Glutamatergic neuron (in vitro differentiated cells): ENCODE data around the gene CNNM3. TPM values are rescaled to one million over a fixed set of nuclear protein-coding genes. Genes with fewer than 3 reads are reported as not detected.

Experiments
- DNase-seq: peaks from one replicate; pipeline ENCODE4 v3.0.0; 2022
- H3K27ac Mint-ChIP-seq: one replicate; pipeline ENCODE4 v1.8.0; 2020; ENCODE audit warnings: mild to moderate bottlenecking, mixed read lengths, inconsistent platforms; ENCODE audit not compliant: unreplicated experiment
- H3K27me3 Mint-ChIP-seq: one replicate; pipeline ENCODE4 v1.8.0; 2020; ENCODE audit warnings: mild to moderate bottlenecking, moderate library complexity, mixed read lengths, inconsistent platforms; ENCODE audit not compliant: unreplicated experiment
- H3K36me3 Mint-ChIP-seq: one replicate; pipeline ENCODE4 v1.8.0; 2020; ENCODE audit warnings: mild to moderate bottlenecking, mixed read lengths, inconsistent platforms; ENCODE audit not compliant: unreplicated experiment
- H3K4me1 Mint-ChIP-seq: one replicate; pipeline ENCODE4 v1.8.0; 2020; ENCODE audit warnings: mild to moderate bottlenecking, low read depth, mixed read lengths, inconsistent platforms; ENCODE audit not compliant: unreplicated experiment
- H3K4me3 Mint-ChIP-seq: one replicate; pipeline ENCODE4 v1.8.0; 2020; ENCODE audit warnings: mild to moderate bottlenecking, mixed read lengths, inconsistent platforms; ENCODE audit not compliant: unreplicated experiment
- H3K9me3 Mint-ChIP-seq: one replicate; pipeline ENCODE4 v1.8.0; 2020; ENCODE audit warnings: mild to moderate bottlenecking, moderate library complexity, mixed read lengths, inconsistent platforms; ENCODE audit not compliant: unreplicated experiment
- CTCF ChIP-seq: fragments of 200-600 bp; sonication (generic); IDR thresholded peaks from one replicate; pipeline ENCODE4 v1.5.0; 2021; ENCODE audit not compliant: partially characterized antibody, unreplicated experiment
- total RNA-seq: library from RNA; stranded (reverse); fragmentation: NEBNext Ultra II Directional; extraction: Animal tissue kit (Norgen Biotek cat#: 25700); gene quantifications from one replicate; pipeline ENCODE4 v1.2.1, GENCODE V29; 2021; ENCODE audit not compliant: unreplicated experiment

CNNM3 gene
- total RNA-seq, 1 donor from 2014 or later = 22.3 TPM

GRCh38 chr2:96775160-96775559, 40.9 kb upstream of the CNNM3 start:
- Mint-ChIP-seq H3K4me3 (no peak overlapping the region), H3K27ac (no peak overlapping the region)

GRCh38 chr2:96783388-96783787, 32.7 kb upstream of the CNNM3 start:
- no peak overlapping the region for H3K4me3 Mint-ChIP-seq
- no peak overlapping the region for H3K27ac Mint-ChIP-seq
- H3K36me3 Mint-ChIP-seq = no peaks in the 10 kb centered on the region
- DNase-seq = no peak
- H3K9me3 Mint-ChIP-seq = no peaks in the 10 kb centered on the region
- TF ChIP-seq CTCF = no peak
- peaks cover 4% of the 10 kb centered on the region for H3K27me3 Mint-ChIP-seq
- no peaks in the 10 kb centered on the region for H3K4me1 Mint-ChIP-seq

More at GRCh38 chr2:96775160-96775559, 40.9 kb upstream of the CNNM3 start:
- Mint-ChIP-seq H3K4me1 (peaks cover 15% of the 10 kb centered on the region), H3K36me3 (no peaks in the 10 kb centered on the region), H3K9me3 (no peaks in the 10 kb centered on the region), H3K27me3 (peaks cover 6% of the 10 kb centered on the region)
- no peak for TF ChIP-seq CTCF
- DNase-seq = no peak

GRCh38 chr2:96787411-96787810, 28.7 kb upstream of the CNNM3 start:
- no peaks in the 10 kb centered on the region for H3K9me3 Mint-ChIP-seq
- H3K36me3 Mint-ChIP-seq = no peaks in the 10 kb centered on the region
- no peak overlapping the region for H3K27ac Mint-ChIP-seq
- TF ChIP-seq CTCF = no peak
- H3K4me3 Mint-ChIP-seq = no peak overlapping the region
- no peaks in the 10 kb centered on the region for H3K4me1 Mint-ChIP-seq
- DNase-seq = no peak
- peaks cover 2% of the 10 kb centered on the region for H3K27me3 Mint-ChIP-seq

GRCh38 chr2:96788442-96789244, 27.4 kb upstream of the CNNM3 start:
- DNase-seq = peak; percentile 62
- Mint-ChIP-seq H3K27ac (no peak overlapping the region), H3K4me1 (peaks cover 3% of the 10 kb centered on the region), H3K36me3 (no peaks in the 10 kb centered on the region), H3K9me3 (no peaks in the 10 kb centered on the region), H3K27me3 (peaks cover 4% of the 10 kb centered on the region), H3K4me3 (no peak overlapping the region)
- TF ChIP-seq CTCF = no peak

GRCh38 chr2:96789245-96789617, 26.8 kb upstream of the CNNM3 start:
- TF ChIP-seq CTCF = no peak
- no peaks in the 10 kb centered on the region for H3K36me3 Mint-ChIP-seq
- H3K4me1 Mint-ChIP-seq = peaks cover 5% of the 10 kb centered on the region
- H3K4me3 Mint-ChIP-seq = no peak overlapping the region
- no peaks in the 10 kb centered on the region for H3K9me3 Mint-ChIP-seq
- DNase-seq = no peak
- H3K27ac Mint-ChIP-seq = no peak overlapping the region
- peaks cover 4% of the 10 kb centered on the region for H3K27me3 Mint-ChIP-seq
